Stimulated activated CD4-positive, alpha-beta T cell treated with anti-CD3 and anti-CD28 coated beads, Interleukin-15, amount 100 ng/mL, for 48 hours (primary cell): ENCODE measurements around the gene SMURF1.

Experiments used
- DNase-seq, 2 donors: peaks; one replicate each; pipeline ENCODE4 v3.0.0-alpha.2; 2020; ENCODE audit warnings: low read depth in 2 of 2

Gene SMURF1

GRCh38 chr7:99029466-99030435 lies 114.2 kb downstream of the SMURF1 start:
- DNase-seq, result no peak

- DNase-seq, result no peak
Measured at GRCh38 chr7:99028261-99028973, 115.5 kb downstream of the SMURF1 start.

GRCh38 chr7:99027841-99028240 lies 116.1 kb downstream of the SMURF1 start:
- DNase-seq, result no peak

GRCh38 chr7:99027241-99027640 lies 116.7 kb downstream of the SMURF1 start:
- no peak for DNase-seq

GRCh38 chr7:99024066-99024465 lies 119.8 kb downstream of the SMURF1 start:
- no peak for DNase-seq

GRCh38 chr7:99021941-99022560 lies 121.9 kb downstream of the SMURF1 start:
- no peak for DNase-seq

GRCh38 chr7:99020413-99020715 lies 123.5 kb downstream of the SMURF1 start:
- DNase-seq, result no peak

- DNase-seq, result no peak
Measured at GRCh38 chr7:99019523-99020412, 124.1 kb downstream of the SMURF1 start.

GRCh38 chr7:99016196-99016595 lies 127.7 kb downstream of the SMURF1 start:
- DNase-seq, result no peak

- DNase-seq, result no peak
Measured at GRCh38 chr7:99014113-99014985, 129.6 kb downstream of the SMURF1 start.

- DNase-seq, result no peak
Measured at GRCh38 chr7:99013266-99014112, 130.4 kb downstream of the SMURF1 start.

GRCh38 chr7:99012722-99013121 lies 131.2 kb downstream of the SMURF1 start:
- DNase-seq, result no peak

- DNase-seq, result no peak
Measured at GRCh38 chr7:99011706-99012404, 132.1 kb downstream of the SMURF1 start.

- DNase-seq, result no peak
Measured at GRCh38 chr7:99011341-99011705, 132.6 kb downstream of the SMURF1 start.

GRCh38 chr7:99010281-99010680 lies 133.6 kb downstream of the SMURF1 start:
- DNase-seq, result no peak

- no peak for DNase-seq
Measured at GRCh38 chr7:99008921-99009530, 134.9 kb downstream of the SMURF1 start.

GRCh38 chr7:99008181-99008631 lies 135.7 kb downstream of the SMURF1 start:
- no peak for DNase-seq

GRCh38 chr7:99006739-99007424 lies 137.0 kb downstream of the SMURF1 start:
- no peak for DNase-seq
